Measurements from ENCODE around the gene KIF5C. TPM values are rescaled to one million over a fixed set of nuclear protein-coding genes. Genes with fewer than 3 reads are reported as not detected.

The KIF5C gene
- total and polyA plus RNA-seq, 2 of the 13 experiments (the other 11 are each of a cell fraction or from before 2014, with no cell fraction given), result 0.15 to 0.20 TPM

DNA sequence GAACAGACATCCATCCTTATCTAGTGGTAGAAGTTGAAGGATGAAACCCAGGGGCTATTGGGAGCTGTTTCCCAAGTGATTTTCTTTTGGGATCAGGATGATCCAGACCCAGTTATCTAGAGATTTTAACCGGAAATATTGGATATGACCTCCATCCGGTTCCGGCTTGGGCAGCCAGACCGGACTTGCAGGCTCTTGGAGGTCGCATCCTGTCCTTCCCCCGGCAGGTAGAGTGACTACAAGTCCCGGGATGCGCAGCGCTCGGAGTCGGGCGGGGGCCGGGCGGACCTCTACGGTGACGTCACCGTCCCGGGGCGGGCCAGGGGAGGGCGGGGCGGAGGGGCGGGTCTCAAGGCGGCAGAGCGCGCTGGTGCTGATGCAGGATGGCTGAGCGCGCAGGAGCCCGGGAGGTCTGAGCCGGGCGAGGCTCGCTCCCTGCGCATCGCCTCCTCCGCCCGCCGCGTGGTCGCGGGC is at the start of gene KIF5C (continued):
- TF ChIP-seq POLR2AphosphoS5 (IDR thresholded peaks at IDR 0.05; ENCODE audit: low read depth, low read length) (no peak), HCFC1 (IDR thresholded peaks at IDR 0.05; ENCODE audit: low read depth, low read length) (peak; percentile 38; the same call in 1 of the 2 replicates), RAD21 (CRISPR knock-in tag; IDR thresholded peaks at IDR 0.05) (no peak), NFIC (IDR thresholded peaks at IDR 0.05; ENCODE audit: low read length) (no peak), HMG20A (CRISPR knock-in tag; IDR thresholded peaks at IDR 0.05; ENCODE audit: borderline replicate concordance) (no peak), EZH2 (conservative IDR thresholded peaks at IDR 0.05; ENCODE audit: low read depth, low read length) (no peak), SP4 (CRISPR knock-in tag; IDR thresholded peaks at IDR 0.05) (no peak), GABPA (IDR thresholded peaks at IDR 0.05; ENCODE audit: low read depth, low read length) (peak; percentile 47; the same call in 1 of the 2 replicates), GABPA (CRISPR knock-in tag; IDR thresholded peaks at IDR 0.05; ENCODE audit: low read depth) (peak; percentile 85), FIP1L1 (IDR thresholded peaks at IDR 0.05; ENCODE audit: borderline replicate concordance, insufficient read depth, low read depth, low read length) (no peak), ZNF775 (CRISPR knock-in tag; IDR thresholded peaks at IDR 0.05; ENCODE audit: borderline replicate concordance) (no peak), HOXA3 (CRISPR knock-in tag; IDR thresholded peaks at IDR 0.05) (no peak), ZNF549 (CRISPR knock-in tag; IDR thresholded peaks at IDR 0.05) (no peak), NCOA2 (CRISPR knock-in tag; IDR thresholded peaks at IDR 0.05) (no peak), ZBTB3 (CRISPR knock-in tag; IDR thresholded peaks at IDR 0.05; ENCODE audit: borderline replicate concordance, low read depth) (no peak), ZKSCAN1 (IDR thresholded peaks at IDR 0.05; ENCODE audit: low read length) (no peak), ZSCAN9 (CRISPR knock-in tag; IDR thresholded peaks at IDR 0.05; ENCODE audit: borderline replicate concordance) (no peak), PHB2 (IDR thresholded peaks at IDR 0.05; ENCODE audit: partially characterized antibody) (no peak), SP5 (CRISPR knock-in tag; IDR thresholded peaks at IDR 0.05; ENCODE audit: borderline replicate concordance, low read depth) (no peak), ARNT (IDR thresholded peaks at IDR 0.05) (no peak), ZNF331 (CRISPR knock-in tag; IDR thresholded peaks at IDR 0.05) (no peak), RFX1 (IDR thresholded peaks at IDR 0.05) (no peak), SNRNP70 (IDR thresholded peaks at IDR 0.05; ENCODE audit: low read depth, low read length) (no peak), CCDC6 (CRISPR knock-in tag; IDR thresholded peaks at IDR 0.05) (no peak), ZNF841 (CRISPR knock-in tag; IDR thresholded peaks at IDR 0.05; ENCODE audit: borderline replicate concordance) (no peak), ZNF619 (CRISPR knock-in tag; IDR thresholded peaks at IDR 0.05) (no peak)
- TF ChIP-seq, protein P1, sequence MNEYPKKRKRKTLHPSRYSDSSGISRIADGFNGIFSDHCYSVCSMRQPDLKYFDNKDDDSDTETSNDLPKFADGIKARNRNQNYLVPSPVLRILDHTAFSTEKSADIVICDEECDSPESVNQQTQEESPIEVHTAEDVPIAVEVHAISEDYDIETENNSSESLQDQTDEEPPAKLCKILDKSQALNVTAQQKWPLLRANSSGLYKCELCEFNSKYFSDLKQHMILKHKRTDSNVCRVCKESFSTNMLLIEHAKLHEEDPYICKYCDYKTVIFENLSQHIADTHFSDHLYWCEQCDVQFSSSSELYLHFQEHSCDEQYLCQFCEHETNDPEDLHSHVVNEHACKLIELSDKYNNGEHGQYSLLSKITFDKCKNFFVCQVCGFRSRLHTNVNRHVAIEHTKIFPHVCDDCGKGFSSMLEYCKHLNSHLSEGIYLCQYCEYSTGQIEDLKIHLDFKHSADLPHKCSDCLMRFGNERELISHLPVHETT (CRISPR knock-in tag; conservative IDR thresholded peaks at IDR 0.05), result no peak
- TF ChIP-seq, protein P2, sequence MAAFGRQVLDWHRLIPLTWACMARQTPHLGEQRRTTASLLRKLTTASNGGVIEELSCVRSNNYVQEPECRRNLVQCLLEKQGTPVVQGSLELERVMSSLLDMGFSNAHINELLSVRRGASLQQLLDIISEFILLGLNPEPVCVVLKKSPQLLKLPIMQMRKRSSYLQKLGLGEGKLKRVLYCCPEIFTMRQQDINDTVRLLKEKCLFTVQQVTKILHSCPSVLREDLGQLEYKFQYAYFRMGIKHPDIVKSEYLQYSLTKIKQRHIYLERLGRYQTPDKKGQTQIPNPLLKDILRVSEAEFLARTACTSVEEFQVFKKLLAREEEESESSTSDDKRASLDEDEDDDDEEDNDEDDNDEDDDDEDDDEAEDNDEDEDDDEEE (CRISPR knock-in tag; IDR thresholded peaks at IDR 0.05), result no peak
- TF ChIP-seq, protein P3, sequence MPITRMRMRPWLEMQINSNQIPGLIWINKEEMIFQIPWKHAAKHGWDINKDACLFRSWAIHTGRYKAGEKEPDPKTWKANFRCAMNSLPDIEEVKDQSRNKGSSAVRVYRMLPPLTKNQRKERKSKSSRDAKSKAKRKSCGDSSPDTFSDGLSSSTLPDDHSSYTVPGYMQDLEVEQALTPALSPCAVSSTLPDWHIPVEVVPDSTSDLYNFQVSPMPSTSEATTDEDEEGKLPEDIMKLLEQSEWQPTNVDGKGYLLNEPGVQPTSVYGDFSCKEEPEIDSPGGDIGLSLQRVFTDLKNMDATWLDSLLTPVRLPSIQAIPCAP (CRISPR knock-in tag; IDR thresholded peaks at IDR 0.05; ENCODE audit: low read depth), result no peak
- TF ChIP-seq, protein P4, sequence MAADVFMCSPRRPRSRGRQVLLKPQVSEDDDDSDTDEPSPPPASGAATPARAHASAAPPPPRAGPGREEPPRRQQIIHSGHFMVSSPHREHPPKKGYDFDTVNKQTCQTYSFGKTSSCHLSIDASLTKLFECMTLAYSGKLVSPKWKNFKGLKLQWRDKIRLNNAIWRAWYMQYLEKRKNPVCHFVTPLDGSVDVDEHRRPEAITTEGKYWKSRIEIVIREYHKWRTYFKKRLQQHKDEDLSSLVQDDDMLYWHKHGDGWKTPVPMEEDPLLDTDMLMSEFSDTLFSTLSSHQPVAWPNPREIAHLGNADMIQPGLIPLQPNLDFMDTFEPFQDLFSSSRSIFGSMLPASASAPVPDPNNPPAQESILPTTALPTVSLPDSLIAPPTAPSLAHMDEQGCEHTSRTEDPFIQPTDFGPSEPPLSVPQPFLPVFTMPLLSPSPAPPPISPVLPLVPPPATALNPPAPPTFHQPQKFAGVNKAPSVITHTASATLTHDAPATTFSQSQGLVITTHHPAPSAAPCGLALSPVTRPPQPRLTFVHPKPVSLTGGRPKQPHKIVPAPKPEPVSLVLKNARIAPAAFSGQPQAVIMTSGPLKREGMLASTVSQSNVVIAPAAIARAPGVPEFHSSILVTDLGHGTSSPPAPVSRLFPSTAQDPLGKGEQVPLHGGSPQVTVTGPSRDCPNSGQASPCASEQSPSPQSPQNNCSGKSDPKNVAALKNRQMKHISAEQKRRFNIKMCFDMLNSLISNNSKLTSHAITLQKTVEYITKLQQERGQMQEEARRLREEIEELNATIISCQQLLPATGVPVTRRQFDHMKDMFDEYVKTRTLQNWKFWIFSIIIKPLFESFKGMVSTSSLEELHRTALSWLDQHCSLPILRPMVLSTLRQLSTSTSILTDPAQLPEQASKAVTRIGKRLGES (CRISPR knock-in tag; IDR thresholded peaks at IDR 0.05; ENCODE audit: borderline replicate concordance), result no peak
